Retina (tissue), 1 donor: ENCODE measurements around the gene MRLN.
"Not testable (repeated sequence)": the region's sequence is repeated elsewhere in the genome, so short reads cannot be mapped to it uniquely, and the experiment has no call there.

Experiments
- DNase-seq: peaks from one replicate; pipeline ENCODE4 v3.0.0-alpha.2; 2016

Gene MRLN

DNA sequence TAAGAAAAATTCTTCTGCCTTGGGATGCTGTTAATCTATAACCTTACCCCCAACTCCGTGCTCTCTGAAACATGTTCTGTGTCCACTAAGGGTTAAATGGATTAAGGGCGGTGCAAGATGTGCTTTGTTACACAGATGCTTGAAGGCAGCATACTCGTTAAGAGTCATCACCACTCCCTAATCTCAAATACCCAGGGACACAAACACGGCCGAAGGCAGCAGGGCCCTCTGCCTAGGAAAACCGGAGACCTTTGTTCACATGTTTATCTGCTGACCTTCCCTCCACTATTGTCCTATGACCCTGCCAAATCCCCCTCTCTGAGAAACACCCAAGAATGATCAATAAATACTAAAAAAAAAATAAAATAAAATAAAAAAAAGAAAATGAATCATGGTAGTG lies 8.5 kb downstream of the MRLN start:
- not testable (repeated sequence) for DNase-seq

- DNase-seq: not testable (repeated sequence)
Observed at GRCh38 chr10:59744156-59744555, 9.1 kb downstream of the MRLN start.

- no peak for DNase-seq
Observed at GRCh38 chr10:59741583-59741982, 11.7 kb downstream of the MRLN start.

- DNase-seq: no peak
Observed at GRCh38 chr10:59741048-59741447, 12.2 kb downstream of the MRLN start.

GRCh38 chr10:59736749-59737148 lies 16.5 kb downstream of the MRLN start:
- DNase-seq: no peak

- DNase-seq: no peak
Observed at GRCh38 chr10:59735296-59735695, 18.0 kb downstream of the MRLN start.

- DNase-seq: no peak
Observed at GRCh38 chr10:59734014-59734462, 19.2 kb downstream of the MRLN start.

- not testable (repeated sequence) for DNase-seq
Observed at GRCh38 chr10:59733321-59734013, 19.8 kb downstream of the MRLN start.

- not testable (repeated sequence) for DNase-seq
Observed at GRCh38 chr10:59732849-59733248, 20.4 kb downstream of the MRLN start.

- DNase-seq: not testable (repeated sequence)
Observed at GRCh38 chr10:59729167-59729566, 24.1 kb downstream of the MRLN start.

GRCh38 chr10:59724098-59724938 lies 28.9 kb downstream of the MRLN start:
- no peak for DNase-seq

DNA sequence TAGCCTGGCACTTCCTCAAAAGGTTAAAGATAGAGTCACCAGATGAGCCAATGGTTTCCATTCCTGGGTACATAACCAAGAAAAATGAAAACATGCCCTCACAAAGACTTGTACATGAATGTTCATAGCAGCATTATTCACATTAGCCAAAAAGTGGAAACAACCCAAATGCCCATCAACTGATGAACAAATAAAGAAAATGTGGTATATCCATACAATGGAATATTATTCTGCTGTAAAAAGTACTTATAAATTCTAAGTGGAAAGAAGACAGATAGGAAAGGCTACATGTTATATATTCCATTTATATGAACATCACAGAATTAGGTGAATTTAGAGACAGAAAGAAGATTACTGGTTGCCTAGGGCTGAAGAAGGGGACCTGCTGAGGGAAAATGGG lies 32.9 kb downstream of the MRLN start:
- DNase-seq: no peak

DNA sequence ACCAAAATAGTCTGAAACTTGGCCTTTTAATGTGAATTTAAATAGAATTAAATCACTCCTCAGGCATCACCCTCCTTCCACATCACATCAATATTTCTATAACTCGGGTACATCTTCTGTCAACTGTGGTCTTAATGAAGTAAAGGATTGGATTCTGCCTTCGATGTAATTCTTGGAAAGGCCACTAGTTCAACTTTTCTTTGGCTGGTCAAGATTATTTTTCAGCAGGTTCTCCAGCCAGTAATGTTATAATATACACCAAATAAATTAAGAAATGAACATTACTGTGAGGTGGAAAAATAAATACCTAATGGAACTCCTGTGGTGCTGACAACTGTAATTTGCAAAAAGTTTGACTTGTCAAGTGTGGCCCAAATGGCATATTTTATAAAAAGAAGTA lies 33.9 kb downstream of the MRLN start:
- DNase-seq: no peak

DNA sequence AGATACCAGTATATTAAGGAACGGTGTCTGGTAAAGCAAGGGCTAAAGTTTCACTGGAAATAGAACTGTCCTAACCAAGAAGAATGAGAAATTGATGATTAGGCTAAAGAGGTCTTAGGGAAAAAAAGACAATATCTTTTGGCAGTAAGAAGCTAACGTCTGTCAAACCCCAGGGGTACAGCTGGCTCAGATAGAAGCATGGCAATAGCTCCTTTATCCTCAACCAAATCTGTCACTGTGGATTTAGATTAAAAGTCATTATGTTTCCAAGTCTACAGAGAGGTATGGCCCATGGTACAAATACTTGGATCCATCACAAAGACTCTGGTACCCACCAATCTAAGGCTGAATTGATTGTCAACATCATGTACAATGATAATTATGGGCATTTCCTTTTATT lies 35.0 kb downstream of the MRLN start:
- no peak for DNase-seq

- DNase-seq: no peak
Observed at GRCh38 chr10:59713196-59713821, 39.9 kb downstream of the MRLN start.

GRCh38 chr10:59711871-59712494 lies 41.3 kb downstream of the MRLN start:
- no peak for DNase-seq

GRCh38 chr10:59709395-59710125 lies 43.7 kb downstream of the MRLN start, which contains the start of gene SLC16A9:
TSS of gene SLC16A9 (minus strand) at chr10:59709850. CDS start at chr10:59684291, 25,559 bp downstream.
- peak; percentile 95 for DNase-seq

GRCh38 chr10:59708816-59709394 lies 44.4 kb downstream of the MRLN start:
- DNase-seq: peak; percentile 84

GRCh38 chr10:59706851-59707797 lies 46.1 kb downstream of the MRLN start:
- no peak for DNase-seq

DNA sequence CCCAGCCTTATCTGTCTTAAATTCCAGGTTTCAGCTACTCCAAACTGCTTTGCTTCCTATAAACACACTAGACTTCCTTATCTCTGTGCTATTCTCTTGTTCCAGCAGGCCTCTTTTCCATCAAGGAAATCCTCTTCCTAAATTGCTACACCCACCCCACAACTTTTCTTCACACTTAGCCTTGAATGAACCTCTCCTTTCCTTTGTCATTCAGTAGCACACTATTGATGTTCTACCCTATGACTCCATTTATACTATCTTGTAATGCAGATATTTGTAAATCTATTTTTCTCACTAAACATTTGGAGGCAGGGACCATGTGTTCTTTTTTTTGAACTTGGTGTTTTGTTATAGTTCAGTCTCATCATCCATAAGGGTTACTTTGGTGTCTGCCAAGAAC lies 47.3 kb downstream of the MRLN start:
- DNase-seq: no peak

DNA sequence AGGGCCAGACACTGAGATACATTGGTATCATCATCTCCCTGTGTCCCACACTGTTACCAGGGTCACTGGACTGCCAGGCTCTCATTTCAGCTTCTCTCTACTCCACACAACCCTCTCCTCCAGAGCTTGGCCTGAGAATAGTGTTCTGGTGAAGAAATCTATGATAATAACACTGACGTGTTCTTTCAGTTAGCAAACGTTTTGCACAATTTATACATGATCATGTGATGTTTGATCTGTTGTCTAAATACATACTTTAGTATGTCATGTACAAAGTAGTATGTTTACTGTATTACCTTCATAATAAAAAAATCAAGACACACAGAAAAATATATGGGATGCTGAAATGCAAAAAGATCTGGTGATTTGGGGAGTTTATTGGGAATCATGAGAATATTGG lies 48.6 kb downstream of the MRLN start:
- DNase-seq: no peak
